D721Med (cell line): ENCODE results near the gene HOXD9.

Source experiments
- DNase-seq: peaks from one replicate; pipeline ENCODE4 v3.0.0; 2011; ENCODE audit warnings: low spot score; ENCODE audit not compliant: insufficient read length
- FAIRE-seq: peaks from 2 replicates; lab custom pipeline; 2011; peaks lifted over from hg19 to GRCh38; lab: Jason Lieb, UNC
- CTCF ChIP-seq: IDR thresholded peaks from 2 replicates; pipeline ENCODE4 v1.5.1; 2012; ENCODE audit warnings: mild to moderate bottlenecking, control low read depth; ENCODE audit not compliant: insufficient read depth; ENCODE audit errors: missing control alignments

The HOXD9 gene

GRCh38 chr2:176164611-176165369 lies 42.3 kb downstream of the HOXD9 start:
- no peak for FAIRE-seq
- no peak for DNase-seq
- no peak for TF ChIP-seq CTCF

- TF ChIP-seq CTCF = no peak
- DNase-seq = no peak
- FAIRE-seq = no peak
Measured at GRCh38 chr2:176165370-176166050, 43.0 kb downstream of the HOXD9 start.

DNA sequence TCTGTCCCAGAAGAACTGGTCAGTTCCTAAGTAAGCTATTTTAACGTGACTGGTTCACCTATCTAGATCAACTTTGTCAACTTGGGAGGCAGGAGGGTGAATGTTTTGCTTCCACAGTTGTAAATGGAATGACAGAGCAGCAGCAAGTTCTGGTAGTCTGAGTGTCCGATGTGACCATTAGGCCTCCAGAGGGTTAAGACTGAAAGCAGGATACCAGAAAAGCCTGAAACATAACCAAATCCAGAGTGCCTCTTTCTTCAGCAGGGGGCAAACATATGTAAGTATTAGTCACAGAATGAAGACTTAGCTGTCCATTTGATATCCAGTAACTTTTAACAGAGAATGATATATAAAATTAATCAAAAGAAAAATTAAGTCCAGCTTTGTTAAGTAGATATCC lies 43.8 kb downstream of the HOXD9 start:
- no peak for FAIRE-seq
- no peak for TF ChIP-seq CTCF
- no peak for DNase-seq

- DNase-seq = no peak
- no peak for FAIRE-seq
- no peak for TF ChIP-seq CTCF
Measured at GRCh38 chr2:176167398-176167797, 44.9 kb downstream of the HOXD9 start.

GRCh38 chr2:176169181-176169580 lies 46.7 kb downstream of the HOXD9 start:
- no peak for TF ChIP-seq CTCF
- no peak for FAIRE-seq

GRCh38 chr2:176169711-176170110 lies 47.2 kb downstream of the HOXD9 start:
- no peak for FAIRE-seq
- TF ChIP-seq CTCF = no peak
- no peak for DNase-seq

More at GRCh38 chr2:176169181-176169580, 46.7 kb downstream of the HOXD9 start:
- DNase-seq = no peak
